HUES6 (cell line): ENCODE measurements around the gene AANAT.

Experiments
- H3K27ac ChIP-seq: 2 replicates; pipeline ENCODE4 v1.7.0; 2013; ENCODE audit warnings: low read depth, mild to moderate bottlenecking, low read length, inconsistent platforms
- H3K27me3 ChIP-seq: 2 replicates; pipeline ENCODE4 v1.6.1; 2013; ENCODE audit warnings: low read length; ENCODE audit not compliant: control insufficient read depth, insufficient read depth
- H3K36me3 ChIP-seq: 2 replicates; pipeline ENCODE4 v1.6.1; 2013; ENCODE audit warnings: low read length; ENCODE audit not compliant: control insufficient read depth, insufficient read depth
- H3K4me1 ChIP-seq: 2 replicates; pipeline ENCODE4 v1.6.1; 2013; ENCODE audit warnings: low read length; ENCODE audit not compliant: control insufficient read depth, insufficient read depth
- H3K4me3 ChIP-seq: 2 replicates; pipeline ENCODE4 v1.5.1; 2013; ENCODE audit warnings: low read depth, low read length
- H3K9ac ChIP-seq: one replicate; pipeline ENCODE4 v1.6.1; 2013; ENCODE audit warnings: mild to moderate bottlenecking, low read length
- H3K9me3 ChIP-seq: 2 replicates; pipeline ENCODE4 v1.6.1; 2013; ENCODE audit warnings: low read depth, low read length; ENCODE audit not compliant: control insufficient read depth, insufficient read depth

The AANAT gene

GRCh38 chr17:76453431-76453743 lies 14.0 kb upstream of the AANAT start:
- Histone ChIP-seq H3K4me3 (no peak overlapping the region), H3K4me1 (peaks cover 22% of the 10 kb centered on the region), H3K27ac (no peak overlapping the region), H3K9ac (no peak overlapping the region), H3K27me3 (no peaks in the 10 kb centered on the region), H3K9me3 (0 out of 2 replicates have a peak, but pooled peaks cover 3% of the 10 kb centered on the region), H3K36me3 (no peaks in the 10 kb centered on the region)

DNA sequence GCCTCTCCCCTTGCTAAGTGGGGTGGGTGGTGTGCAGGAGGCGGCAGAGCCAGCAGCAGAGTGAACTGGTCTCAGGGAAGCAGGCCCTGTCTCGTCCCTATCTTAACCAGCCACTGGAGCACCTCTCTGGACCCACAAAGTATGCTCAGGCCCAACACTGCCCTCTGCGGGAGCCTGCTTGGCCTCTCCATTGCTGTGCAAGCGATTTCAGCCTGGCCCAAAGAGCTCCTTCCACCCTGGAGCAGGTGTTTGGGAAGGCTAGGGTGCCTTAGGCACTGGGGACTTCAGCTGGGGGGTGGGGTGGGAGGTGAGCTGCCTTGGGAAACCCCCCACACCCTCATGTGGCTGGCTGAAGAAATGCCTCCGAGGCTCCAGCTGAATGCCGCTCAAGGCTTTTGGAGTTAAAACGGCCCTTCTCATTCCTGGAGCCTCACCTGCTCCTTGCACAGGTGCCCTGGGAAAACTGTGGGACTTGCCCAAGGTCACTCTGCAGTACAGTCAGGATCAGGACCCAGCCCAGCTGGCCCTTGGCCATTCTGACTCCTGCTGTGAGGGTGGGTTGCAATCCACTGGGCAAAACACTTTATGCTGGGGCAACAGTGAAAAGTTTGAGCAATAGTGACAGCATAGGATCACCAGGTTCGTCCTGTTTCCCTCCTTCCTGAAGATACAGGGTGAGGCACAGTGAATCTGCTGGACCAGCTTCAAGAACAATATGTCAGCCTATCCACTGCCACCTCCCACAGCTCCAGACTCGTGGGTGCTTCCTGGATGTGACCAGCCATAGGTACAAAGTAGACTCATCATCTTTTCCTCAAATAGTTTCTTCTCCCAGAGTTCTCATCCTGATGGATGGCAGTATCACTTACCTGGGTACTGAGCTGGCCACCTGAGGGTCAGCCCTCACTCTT lies 8.6 kb upstream of the AANAT start:
- 0 out of 2 replicates have a peak, but pooled peaks cover under 1% of the 10 kb centered on the region for H3K9me3 ChIP-seq
- H3K4me3 ChIP-seq, result no peak overlapping the region
- no peaks in the 10 kb centered on the region for H3K36me3 ChIP-seq
- no peaks in the 10 kb centered on the region for H3K27me3 ChIP-seq
- H3K9ac ChIP-seq, result no peak overlapping the region
- peaks cover 18% of the 10 kb centered on the region for H3K4me1 ChIP-seq
- H3K27ac ChIP-seq, result no peak overlapping the region

GRCh38 chr17:76459674-76460073 lies 7.7 kb upstream of the AANAT start:
- Histone ChIP-seq H3K27ac (no peak overlapping the region), H3K4me1 (peaks cover 18% of the 10 kb centered on the region), H3K9ac (no peak overlapping the region), H3K27me3 (no peaks in the 10 kb centered on the region), H3K4me3 (no peak overlapping the region), H3K9me3 (no peaks in the 10 kb centered on the region), H3K36me3 (no peaks in the 10 kb centered on the region)

DNA sequence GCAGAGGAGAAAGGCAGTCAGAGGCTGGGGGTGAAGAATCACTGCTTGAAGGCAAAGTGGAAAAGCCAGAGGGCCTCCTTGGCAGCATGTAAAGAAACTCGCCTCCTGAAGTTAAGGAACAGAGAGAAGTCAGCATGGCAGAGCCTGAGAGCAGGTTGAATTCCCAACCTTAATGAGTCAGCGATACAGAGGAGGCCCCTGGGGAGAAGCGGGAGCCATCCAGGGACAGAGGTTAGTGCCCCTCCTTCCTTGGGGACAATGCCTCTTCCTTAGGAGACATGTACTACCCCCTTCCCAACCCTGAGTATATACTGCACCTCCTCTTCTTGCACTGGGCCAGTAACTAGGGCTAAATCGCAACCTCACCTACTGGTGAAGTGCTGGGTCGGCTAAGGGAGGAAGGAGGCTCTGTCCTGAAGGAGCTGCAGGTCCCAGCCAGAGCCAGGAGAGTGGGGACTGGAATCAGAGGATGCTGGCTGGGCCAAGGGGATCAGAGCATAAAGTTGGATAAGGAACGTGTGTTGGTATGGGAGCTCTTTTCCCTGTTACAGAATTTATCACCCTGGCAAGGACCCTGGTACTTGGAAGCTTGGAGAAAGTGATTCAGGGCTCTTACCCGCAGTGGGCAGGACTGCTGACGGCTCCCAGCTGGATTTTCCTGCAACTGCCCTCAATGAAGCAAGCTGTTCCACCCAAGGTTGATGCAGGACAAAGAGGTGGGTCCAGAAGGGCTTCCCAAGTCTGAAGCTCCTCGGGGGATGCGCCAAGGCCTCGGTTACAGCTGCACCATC lies 5.4 kb upstream of the AANAT start:
- Histone ChIP-seq H3K4me1 (peaks cover 18% of the 10 kb centered on the region), H3K4me3 (no peak overlapping the region), H3K9me3 (no peaks in the 10 kb centered on the region), H3K27me3 (no peaks in the 10 kb centered on the region), H3K36me3 (no peaks in the 10 kb centered on the region), H3K9ac (no peak overlapping the region), H3K27ac (no peak overlapping the region)

DNA sequence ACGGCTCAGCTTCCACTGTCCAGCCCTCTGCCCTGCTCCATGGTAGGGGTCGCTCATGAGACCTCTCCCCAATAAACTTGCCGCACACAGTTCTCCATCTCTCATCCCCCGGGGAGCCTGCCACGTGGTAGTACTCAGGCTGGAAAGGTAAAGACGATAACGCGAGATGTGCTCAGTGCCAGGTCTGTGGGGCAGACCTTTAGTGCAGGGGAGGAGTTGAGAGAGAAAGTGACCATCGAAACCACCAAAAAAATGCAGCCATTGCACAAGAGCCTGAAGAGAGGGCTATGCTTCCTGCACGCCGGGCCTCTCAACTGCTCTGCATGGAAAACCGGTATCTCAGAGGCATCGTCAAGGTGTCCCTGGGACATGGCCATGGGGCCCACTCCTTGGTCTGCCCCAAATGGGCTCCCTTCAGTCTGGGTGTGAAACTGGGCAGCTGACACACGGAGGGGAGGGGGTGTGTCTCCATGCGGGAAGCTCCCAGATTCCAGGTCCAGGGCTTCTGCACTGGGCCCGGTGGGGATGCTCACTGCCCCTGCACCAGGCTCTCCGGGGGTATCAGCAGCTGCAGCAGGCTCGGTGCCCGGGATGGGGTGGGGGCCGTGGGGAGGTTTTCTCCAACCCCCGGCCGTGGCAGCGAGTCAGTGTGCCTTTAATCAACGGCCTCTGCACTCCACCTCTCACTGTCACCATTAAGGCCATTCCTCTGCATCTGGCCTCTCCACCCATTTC lies 4.7 kb upstream of the AANAT start:
- Histone ChIP-seq H3K4me3 (no peak overlapping the region), H3K4me1 (peaks cover 23% of the 10 kb centered on the region), H3K27me3 (no peaks in the 10 kb centered on the region)

GRCh38 chr17:76466775-76467130 lies 650 bp upstream of the AANAT start:
- Histone ChIP-seq H3K27ac (no peak overlapping the region), H3K9me3 (no peaks in the 10 kb centered on the region), H3K4me3 (no peak overlapping the region), H3K27me3 (no peaks in the 10 kb centered on the region), H3K9ac (no peak overlapping the region), H3K36me3 (peaks cover 10% of the 10 kb centered on the region), H3K4me1 (peaks cover 13% of the 10 kb centered on the region)

More for the DNA sequence above, 4.7 kb upstream of the AANAT start:
- H3K36me3 ChIP-seq, result no peaks in the 10 kb centered on the region
- H3K9ac ChIP-seq, result no peak overlapping the region
- no peak overlapping the region for H3K27ac ChIP-seq
- H3K9me3 ChIP-seq, result no peaks in the 10 kb centered on the region

- H3K27ac ChIP-seq, result no peak overlapping the region
- no peaks in the 10 kb centered on the region for H3K9me3 ChIP-seq
- H3K27me3 ChIP-seq, result no peaks in the 10 kb centered on the region
- peaks cover 6% of the 10 kb centered on the region for H3K4me1 ChIP-seq
- no peak overlapping the region for H3K9ac ChIP-seq
- H3K4me3 ChIP-seq, result no peak overlapping the region
- peaks cover 23% of the 10 kb centered on the region for H3K36me3 ChIP-seq
These were observed 618 bp downstream of the AANAT start for GRCh38 chr17:76467809-76468633.

- H3K4me1 ChIP-seq, result peaks cover 6% of the 10 kb centered on the region
- peaks cover 27% of the 10 kb centered on the region for H3K36me3 ChIP-seq
- no peaks in the 10 kb centered on the region for H3K27me3 ChIP-seq
- no peak overlapping the region for H3K27ac ChIP-seq
- no peak overlapping the region for H3K9ac ChIP-seq
- H3K9me3 ChIP-seq, result no peaks in the 10 kb centered on the region
- H3K4me3 ChIP-seq, result no peak overlapping the region
These were observed 1.2 kb downstream of the AANAT start for GRCh38 chr17:76468634-76469010.

GRCh38 chr17:76469076-76469990 lies 1.9 kb downstream of the AANAT start:
- Histone ChIP-seq H3K36me3 (peaks cover 33% of the 10 kb centered on the region), H3K27ac (no peak overlapping the region), H3K9me3 (no peaks in the 10 kb centered on the region), H3K9ac (no peak overlapping the region), H3K4me3 (no peak overlapping the region), H3K4me1 (peaks cover 6% of the 10 kb centered on the region), H3K27me3 (no peaks in the 10 kb centered on the region)
